A549 (cell line): ENCODE data around the gene SLC7A6OS.

ENCODE experiments used
- CBX2 ChIP-seq: fragments of 200-600 bp; sonication (generic); IDR thresholded peaks from 2 replicates; pipeline ENCODE4 v1.6.1; 2016; ENCODE audit warnings: low read depth, mild to moderate bottlenecking, borderline replicate concordance
- EP300 ChIP-seq, 2 experiments: fragments of >200 bp; sonication (Bioruptor Twin); formaldehyde crosslinking; IDR thresholded peaks; 2 replicates in 1 of 2; 3 replicates in 1 of 2; pipeline ENCODE4 v1.6.1; 2016 to 2017

DNA sequence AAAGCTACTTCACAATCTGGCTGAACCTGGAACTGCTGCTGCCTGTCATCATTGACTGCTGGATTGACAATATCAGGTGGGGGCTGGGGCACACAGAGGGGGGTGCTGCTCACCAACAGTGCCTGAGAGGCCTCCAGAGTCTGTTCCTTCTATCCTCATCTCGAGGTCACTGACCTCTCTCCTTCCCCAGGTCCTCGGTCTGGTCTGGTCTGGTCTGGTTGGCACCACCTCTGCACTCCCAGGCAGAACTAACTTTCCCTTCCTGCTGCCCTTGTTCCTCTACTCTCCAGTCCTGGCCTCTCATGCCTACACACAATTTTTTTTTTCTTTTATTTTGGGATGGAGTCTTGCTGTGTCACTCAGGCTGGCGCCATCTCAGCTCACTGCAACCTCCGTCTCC is 61.4 kb downstream of the SLC7A6OS start:
- TF ChIP-seq EP300 (IDR thresholded peaks at IDR 0.05), result no peak
- no peak for TF ChIP-seq CBX2
